ENCODE data around the gene JOSD1.

The JOSD1 gene

DNA sequence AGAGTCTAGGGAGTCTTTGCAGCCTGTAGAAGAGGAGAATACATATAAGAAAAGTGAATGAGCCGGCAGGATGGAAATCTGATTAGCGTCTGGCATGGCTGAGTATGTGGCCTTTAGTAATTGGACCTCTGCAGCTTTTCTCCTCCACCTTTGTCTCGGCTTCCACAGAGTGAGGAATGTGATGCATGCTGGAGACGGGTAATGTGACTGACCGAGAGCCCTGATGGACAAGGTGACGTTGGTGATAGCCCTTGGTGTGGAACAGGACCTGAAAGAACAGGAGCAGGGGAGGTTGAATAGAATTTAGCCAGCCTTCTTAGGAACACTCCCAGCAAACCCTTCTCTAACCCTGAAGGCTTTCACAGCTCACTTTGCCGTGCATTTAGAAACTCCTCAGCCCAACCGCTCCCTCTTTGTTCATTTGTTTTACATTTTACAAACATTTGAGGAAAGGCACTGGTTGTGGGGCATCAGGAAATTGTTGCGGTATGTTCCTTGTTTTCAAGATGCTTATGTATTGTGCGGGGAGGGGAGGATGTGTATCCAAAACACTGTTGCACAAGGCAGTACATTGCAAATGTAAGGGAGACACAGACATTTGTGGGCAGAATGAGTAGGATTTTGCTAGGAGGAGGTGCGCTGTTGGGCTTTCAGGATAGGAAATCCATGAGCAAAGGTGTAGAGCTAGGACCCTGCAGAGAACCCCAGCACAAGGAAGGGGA is 11.9 kb upstream of the JOSD1 start:
- no peak for DNase-seq (ENCODE audit: low read depth in 2 of 2)

DNA sequence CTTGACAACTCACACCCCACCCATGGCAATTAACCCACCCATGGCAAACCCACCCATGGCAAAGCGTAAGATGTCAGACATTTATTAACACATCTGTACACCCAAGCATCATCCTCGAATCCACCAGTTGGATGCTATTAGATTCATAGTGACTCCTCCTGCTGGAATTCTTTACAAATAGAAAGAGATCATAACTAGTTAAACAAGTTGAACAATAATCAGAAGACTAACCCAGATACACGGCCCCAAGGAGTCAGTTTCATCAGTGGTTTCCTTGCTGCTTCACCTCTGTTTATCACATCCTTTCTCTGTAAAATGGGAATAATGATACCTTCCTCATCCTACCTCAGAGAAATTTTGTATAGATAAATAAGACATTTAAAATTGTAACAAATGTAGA is 10.1 kb upstream of the JOSD1 start:
- DNase-seq (ENCODE audit: low read depth in 2 of 2), result no peak

DNA sequence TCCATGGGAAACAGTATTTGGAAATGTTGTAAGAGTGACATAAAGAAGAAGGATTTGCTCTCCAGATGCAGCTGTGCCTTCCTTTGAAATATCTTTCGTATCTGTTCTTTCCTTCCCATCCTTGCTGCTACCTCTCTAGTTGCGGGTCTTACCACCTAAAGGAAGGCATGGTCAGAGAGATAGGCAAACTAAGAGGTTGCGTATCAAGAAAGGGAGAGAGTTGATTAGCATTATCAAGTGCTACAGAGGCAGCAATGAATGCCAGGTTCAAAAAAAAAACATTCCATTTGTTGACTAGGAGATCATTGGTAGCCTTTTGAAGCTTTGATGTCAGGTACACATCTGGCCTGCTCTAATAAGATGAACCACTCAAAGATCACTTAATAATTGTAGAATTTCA is 9.6 kb upstream of the JOSD1 start:
- DNase-seq (ENCODE audit: low read depth in 2 of 2), result no peak

DNA sequence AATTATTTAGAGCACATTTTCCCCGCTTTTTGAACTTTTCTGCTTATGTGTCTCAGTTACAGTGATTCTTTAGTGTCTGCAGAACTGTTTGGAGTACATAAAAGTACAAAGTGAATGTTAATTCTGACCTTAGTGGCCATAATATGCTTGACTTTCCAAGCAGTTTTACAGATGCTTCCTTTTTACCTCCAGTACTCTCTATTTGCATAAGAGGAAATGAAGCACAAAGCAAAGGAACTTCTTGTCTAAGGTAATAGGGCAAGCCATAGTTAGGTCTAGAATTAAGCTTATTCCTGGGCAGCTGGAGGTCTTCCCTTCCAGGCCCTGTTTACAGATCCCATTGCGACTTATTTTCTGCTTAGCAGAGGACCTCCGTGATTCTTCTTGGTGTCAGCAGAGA is 8.6 kb upstream of the JOSD1 start:
- no peak for DNase-seq (ENCODE audit: low read depth in 2 of 2)

DNA sequence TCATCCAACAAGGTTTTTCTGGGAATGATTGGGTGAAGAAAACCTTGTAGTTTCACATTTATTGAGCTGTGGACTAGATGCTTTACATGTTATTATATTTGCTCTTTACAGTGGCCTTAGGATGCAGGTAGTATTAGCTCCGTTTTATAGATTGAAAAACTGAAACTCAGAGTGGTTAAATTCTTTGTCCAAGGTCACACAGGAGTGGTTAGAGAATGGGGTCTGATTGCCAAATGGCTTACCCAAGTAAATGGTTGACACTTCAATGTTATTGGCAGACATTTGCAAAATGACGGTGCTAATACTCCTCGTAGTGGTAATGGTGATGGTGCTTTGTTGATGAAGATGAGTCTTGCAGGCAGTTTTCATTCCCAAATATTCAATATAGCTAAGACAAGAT is 7.2 kb upstream of the JOSD1 start:
- no peak for DNase-seq (ENCODE audit: low read depth in 2 of 2)

DNA sequence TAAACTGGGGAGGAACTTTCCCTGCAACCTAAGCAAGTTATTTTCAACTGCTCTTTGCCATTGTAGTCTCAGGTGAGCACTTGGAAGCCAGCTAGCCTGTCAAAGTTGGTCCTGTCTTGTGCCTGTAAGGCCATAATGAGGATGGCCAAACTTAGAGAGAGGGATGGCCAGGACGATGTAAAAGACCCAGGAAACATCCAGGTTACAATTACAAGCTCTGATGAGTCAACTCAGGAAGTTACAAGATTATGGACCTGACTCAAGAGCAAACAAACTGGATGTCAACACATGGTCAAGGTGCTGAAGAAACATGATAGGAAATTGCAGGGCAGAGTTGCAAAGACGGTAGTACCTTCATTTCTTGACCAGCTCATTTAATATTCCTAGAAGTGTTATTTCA is 6.6 kb upstream of the JOSD1 start:
- DNase-seq (ENCODE audit: low read depth in 2 of 2), result no peak

DNA sequence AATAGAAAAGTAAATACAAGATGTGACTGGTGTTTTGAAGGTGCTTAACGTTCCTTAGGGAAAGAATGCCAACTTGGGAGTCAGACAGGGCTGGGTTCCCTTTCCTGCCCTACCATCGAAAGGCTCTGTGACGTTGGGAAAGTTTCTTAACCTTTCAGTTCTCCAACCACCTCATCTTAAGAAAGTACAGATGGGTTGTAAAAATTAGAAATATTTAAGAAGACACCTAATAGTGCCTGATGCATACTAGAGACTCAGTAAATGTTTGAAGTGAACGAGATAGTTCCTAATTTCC is 6.1 kb upstream of the JOSD1 start:
- DNase-seq (ENCODE audit: low read depth in 2 of 2), result no peak

DNA sequence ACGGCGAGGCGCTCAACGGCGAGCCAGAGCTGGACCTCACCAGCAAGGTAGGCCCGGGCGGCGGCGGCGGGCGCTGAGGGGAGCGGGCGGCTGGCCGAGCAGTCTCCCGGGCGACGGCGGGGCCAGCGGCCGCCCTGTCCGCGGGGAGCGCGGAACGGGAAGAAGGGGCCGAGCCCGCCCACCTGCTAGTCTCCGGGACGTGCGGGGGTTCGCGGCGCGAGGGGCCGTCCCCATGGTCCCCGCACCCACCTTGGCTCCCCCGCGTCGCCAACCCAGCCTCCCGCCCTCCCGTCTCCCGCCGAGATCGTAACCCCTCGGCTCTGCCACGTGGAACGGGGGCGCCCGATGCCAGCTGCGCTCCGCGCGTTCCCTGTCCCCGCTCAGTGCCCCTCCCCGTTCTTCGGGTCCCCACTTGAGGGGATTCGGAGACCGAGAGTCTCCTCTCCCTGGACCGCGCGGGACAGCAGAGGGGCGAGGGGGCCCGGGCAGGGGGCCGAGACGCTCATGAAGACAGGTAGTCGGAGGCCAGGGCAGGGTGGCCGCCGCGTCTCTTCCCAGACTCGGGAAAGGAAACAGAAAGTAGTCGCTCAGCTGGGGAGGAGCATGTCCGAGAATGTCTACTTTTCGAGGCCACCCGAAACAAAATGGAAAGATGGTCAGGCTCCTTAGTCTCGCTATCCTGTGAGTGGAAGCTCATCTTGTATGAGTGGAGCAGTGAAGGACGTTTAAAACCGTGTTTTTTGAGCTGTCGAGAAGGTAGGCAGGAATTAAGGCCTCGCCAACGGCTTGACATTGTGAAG is 5.6 kb upstream of the JOSD1 start:
- DNase-seq (ENCODE audit: low read depth in 2 of 2), result no peak

DNA sequence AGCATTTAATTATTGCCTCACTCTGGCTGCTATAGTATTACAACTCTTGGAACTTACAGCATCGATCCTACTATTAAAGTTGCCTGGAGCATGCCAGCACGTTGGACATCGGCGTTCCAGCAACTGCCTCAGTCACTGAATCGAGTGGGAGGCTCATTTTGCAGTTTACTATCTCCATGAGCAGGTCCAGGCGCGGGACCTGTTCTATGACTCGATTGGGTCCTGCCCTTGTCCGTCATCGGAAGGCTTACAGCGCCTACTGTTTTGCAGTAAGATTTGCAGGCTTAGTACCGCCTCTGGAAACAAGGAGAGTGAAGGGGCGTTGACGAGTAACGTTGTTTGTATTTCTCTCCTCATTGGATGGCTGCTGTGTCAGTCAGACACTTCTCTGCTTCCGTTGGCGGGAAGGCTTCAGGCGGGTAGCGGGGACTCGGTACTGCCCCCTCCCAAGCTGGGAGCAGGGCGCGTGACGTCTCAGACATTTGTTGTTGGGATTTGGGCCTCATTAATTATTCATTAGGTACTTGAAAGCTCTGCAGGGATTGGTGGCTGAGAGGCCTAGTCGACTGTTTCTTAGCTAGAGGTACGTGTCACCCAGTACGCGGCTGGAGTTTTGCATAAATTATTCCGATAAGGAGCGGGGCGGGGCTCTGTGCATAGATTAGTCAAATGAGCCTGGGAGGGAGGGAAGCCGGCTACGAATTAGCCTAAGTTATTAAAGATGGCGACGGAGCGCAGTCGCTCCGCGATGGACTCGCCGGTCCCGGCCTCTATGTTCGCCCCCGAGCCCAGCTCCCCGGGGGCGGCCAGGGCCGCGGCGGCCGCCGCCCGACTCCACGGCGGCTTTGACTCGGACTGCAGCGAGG is 4.7 kb upstream of the JOSD1 start, which contains the start of gene GTPBP1:
Gene GTPBP1, plus strand, starts transcription at position 710 of the 866 bp plus-strand sequence. Its CDS starts 12 bp downstream, at position 722.
- DNase-seq (ENCODE audit: low read depth in 2 of 2), result peak; percentile 88 to 96

DNA sequence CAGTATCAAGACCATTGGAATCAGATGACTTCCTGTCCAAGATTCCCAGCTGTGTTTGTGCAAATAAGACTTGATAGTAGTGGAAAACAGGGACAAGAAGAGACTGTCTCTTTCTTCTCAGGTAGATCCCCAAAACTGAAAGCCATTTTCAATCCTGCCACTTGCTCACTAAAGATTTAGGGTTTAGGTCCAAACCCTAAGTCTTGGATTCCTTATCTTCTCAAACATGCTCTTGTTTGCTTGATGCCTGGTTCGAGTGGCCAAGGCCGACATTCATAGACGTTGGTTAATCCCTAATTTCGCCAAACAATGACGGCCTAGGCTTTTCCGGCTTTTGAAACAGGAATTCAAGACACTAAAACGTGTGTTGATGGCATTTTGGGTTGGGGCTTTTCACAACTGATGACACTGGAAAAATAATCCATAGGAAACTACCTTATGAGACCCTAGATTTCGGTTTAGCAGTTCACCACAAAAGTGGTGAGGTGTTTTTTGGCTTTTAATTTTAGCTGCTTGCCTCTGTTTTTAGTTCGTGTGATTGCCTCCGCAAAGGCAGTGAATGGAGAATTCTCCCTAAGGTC is 4.0 kb upstream of the JOSD1 start:
- no peak for DNase-seq (ENCODE audit: low read depth in 2 of 2)

DNA sequence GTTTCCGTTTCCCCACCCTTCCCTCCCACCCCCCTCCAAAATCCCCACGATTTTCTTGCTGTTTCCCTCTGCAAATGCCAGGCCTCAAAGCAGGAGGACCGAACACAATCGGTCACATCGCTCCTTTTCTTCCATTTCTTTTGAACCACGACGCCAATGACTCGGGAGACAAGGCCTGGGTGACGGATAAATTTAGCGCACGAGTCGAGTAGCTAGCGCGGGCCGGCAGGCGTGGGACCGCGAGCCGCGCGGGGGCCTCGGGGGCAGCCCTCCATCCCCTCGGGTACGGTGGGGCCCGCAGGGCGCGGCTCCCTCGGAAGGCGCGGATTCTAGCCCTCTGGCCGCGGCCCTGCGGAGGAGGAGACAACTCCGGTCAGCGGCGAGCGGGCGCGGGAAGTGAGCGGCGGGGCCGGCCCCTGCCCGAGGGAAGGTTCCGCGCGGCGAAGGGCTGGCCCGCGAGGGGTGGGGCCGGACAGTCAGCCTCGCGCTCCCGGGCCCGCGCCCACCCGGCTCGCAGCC is 414 bp downstream of the JOSD1 start:
- DNase-seq (ENCODE audit: low read depth in 2 of 2), result no peak

DNA sequence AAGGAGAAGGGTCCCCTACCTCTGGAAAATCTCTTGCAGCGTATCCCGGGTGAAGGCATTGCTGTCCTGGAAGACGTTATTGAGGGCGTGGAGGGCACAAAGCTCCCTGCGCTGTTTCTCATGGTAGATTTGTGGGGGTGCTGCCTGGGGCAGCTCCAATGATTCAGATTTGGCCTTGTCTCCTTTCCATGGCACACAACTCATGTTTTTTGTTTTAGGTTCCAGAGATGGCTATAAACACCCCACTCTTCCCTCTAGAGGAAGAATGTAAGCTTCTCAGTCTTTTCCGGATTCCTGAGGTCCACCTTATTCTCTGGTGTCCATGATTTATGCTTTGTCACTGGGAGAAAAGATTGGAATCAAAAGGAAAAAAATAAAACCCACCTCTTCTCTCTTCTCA is 959 bp downstream of the JOSD1 start:
- no peak for DNase-seq (ENCODE audit: low read depth in 2 of 2)

DNA sequence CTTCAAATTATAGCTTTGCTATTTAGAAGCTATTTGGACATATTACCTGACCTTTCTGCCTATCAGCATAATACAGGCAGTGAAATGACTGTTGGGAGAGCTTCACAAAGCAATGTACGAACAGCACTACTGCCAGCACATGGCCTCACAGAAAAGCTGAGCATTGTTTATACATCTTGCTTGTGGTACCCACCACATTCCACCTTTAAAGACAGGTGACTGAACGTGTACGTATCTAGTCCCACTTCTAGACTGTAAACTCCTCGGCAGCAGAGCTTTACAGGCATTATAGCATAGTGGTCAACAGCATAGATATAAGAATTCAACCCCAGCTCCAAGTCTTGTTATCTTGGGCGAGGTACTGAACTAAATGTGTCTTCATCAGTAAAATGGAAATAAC is 1.6 kb downstream of the JOSD1 start:
- DNase-seq (ENCODE audit: low read depth in 2 of 2), result no peak

DNA sequence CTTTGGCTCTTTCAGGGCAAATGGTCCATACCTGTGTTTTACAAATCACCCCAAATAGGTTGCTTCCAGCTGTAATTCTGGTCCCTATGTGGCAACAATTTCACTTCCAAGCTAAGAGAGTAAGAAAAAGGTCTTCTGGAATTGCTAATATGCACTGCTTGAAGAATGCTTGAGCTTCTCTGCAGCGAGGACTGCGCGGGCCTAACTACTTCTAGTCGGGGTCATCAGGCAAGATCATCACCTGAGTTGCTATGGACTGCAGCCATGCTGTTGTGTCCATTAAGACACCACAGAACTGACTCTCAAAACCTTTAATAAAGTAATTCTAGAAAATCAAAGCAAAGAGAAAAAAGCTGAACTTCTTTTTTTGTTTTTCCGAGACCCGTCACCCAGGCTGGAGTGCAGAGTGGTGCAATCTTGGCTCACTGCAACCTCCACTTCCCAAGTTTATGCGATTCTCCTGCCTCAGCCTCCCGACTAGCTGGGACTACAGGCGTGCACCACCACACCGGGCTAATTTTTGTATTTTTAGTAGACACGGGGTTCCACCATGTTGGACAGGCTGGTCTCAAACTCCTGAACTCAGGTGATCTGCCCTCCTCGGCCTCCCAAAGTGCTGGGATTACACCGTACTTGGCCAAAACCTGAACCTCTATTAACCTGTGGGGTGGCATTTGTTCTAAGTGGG is 2.2 kb downstream of the JOSD1 start:
- DNase-seq (ENCODE audit: low read depth in 2 of 2), result no peak

DNA sequence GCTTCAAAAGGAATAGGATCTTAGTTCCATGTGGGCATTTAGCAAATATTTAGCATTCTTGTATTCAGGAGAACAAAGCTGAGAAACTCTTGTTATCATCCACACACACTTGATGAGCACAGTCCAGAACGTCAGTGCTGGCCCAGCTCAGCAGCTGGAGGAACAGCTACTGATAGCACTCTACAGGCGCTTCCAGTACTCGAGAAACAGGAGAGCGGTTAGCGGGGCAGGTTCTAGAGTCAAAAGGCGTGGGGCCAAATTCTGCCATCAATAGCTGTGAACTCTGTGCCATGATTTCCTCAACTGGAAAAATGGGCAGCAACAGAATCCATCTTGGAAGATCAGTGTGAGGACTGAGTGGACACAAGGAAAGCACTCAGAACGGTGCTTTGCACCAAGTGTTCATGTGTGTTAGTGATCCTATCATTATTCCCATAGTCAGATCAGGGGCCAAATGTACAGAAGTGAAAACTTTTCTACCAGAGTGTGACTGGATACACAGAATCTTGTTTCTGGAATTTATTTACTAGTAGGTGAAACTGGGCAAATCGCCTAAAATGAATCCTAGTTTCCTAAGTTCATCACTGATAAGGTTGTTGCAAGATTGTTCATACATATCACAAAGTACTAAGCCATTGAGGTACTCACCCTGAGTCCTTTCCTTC is 3.2 kb downstream of the JOSD1 start:
- no peak for DNase-seq (ENCODE audit: low read depth in 2 of 2)

DNA sequence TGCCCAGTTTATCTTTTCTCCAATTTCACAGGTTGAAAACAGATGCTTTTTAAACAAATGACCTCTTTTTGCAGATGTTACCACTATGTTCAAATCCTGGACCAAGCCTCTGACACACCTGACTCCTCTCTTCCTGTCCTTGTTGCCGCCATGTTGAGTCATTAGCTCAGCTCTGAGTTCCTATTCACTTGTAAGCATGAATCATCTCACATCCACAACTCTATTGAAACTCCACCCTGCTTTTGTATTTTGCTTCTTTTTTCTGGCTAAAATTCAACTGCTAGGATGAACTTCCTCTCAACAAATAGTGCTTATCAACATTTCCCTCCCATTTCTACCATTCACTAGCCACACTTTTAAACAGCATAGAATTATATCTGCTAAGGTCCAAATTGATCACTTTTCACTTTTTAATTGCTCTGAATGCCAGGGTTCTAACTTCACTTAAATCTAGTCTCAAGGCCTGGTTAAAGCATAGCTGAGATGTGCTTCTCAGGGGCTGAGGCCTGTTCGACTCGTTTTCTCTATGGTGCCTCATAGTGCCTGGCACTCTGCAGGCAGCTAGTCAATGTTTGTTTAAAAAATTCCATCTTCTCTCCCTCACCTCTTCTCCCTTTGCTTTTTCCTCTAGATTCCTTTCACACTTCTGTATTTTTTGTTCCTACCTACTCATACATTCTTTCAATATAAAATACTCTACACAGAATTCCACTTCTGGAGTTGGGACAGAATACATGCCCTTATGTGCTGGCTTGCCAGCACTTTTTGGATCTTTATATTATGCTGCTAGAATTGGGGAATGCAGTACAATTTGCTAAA is 3.9 kb downstream of the JOSD1 start:
- no peak for DNase-seq (ENCODE audit: low read depth in 2 of 2)

DNA sequence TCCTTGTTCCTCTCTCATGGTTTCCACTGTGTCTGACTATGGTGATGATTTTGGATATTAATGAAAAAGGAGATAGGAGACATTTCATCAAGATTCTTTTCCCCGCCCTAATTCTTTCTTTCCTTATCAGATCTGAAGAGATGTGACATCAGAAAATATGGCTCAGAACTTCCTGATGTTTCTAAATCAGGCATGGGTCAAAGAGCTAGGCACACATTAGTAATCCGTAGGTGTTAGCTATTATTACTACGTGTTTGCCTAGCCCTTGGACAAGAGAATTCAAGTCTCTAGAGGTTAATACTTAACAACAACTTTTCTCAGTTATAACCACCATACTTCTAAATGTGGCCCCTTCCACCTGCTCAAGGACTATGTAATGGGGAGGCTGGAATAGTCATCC is 5.8 kb downstream of the JOSD1 start:
- no peak for DNase-seq (ENCODE audit: low read depth in 2 of 2)

DNA sequence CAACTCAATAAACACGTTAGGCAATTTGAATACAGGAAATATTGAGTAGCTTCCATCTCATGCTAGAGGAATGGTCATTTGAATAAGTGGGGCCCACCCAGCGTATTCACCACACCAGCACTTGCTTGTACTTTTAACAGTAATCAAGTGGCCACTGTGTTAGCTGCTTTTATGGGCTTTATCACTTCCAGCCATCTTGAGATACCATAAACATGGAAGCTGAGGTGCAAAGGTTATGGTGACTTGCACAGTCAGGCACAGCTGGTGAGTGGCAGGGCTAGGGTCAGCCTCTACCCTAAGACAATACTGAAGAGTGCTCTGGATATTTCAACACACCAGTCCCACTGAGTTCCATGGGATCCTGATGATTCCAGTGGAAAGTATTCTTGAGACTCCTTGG is 6.7 kb downstream of the JOSD1 start:
- DNase-seq (ENCODE audit: low read depth in 2 of 2), result no peak

DNA sequence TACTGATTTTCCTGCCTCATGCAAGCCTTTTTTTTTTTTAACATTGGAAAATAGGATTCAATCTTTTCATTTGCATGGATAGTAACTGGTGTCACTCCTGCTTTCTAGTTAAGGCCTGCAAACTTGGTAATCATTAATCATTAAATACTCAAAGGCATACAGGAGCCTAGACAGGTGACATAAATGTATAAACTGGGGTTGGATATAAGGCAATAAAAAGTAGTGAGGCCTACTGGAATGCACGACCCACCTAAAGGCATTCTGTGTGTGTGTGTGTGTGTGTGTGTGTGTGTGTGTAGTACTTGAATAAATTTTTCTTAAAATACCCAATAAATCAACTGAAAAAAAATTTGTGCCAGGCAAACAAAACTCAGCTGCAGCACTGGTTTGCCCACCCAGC is 11.1 kb downstream of the JOSD1 start:
- DNase-seq (ENCODE audit: low read depth in 2 of 2), result no peak

DNA sequence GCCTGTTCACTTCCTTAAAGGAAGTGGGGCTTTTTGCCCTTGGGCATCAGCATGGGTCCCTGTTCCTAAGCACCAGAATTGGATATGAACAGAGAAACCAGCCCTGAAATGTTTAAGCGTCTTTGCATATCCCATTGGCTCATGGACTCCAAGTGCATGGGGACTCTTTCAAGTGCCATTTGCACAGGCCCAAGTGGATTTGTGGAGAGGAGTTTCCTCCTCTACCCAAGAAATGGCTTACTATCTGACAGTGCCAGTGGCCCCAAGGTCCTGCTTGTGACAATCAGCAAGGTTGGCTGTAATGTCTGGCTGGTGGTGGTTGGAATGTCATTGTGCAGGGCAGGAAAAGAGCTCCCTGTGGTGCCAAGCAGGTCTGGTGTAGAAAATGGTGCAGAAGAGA is 15.0 kb downstream of the JOSD1 start:
- DNase-seq (ENCODE audit: low read depth in 2 of 2), result no peak
